Activated naive CD4-positive, alpha-beta T cell treated with anti-CD3 and anti-CD28 coated beads, Interleukin-2, amount 10 ng/mL, durations not matched to agents 5 hours and 36 hours (primary cell): ENCODE data around the gene ZFYVE9. TPM values are rescaled to one million over a fixed set of nuclear protein-coding genes. Genes with fewer than 3 reads are reported as not detected.

ENCODE experiments used
- total RNA-seq, 2 experiments: library from RNA; stranded (reverse); gene quantifications; one replicate each; pipeline ENCODE4 v1.2.3, GENCODE V29; 2021

The ZFYVE9 gene
- 1 to 10 TPM; 2.7 to 2.9 TPM for total RNA-seq

GRCh38 chr1:52141513-52142219, at the start of gene ZFYVE9:
ZFYVE9 (plus strand) TSS chr1:52142089; CDS start chr1:52233207, 91,118 bp downstream.

GRCh38 chr1:52365746-52366516, 224.0 kb downstream of the ZFYVE9 start, which contains the start of gene CC2D1B:
CC2D1B (minus strand) TSS chr1:52366205; CDS start chr1:52364620, 1,585 bp downstream.

Other genes starting within 250 kb of the ZFYVE9 start
- under 1 TPM; 0.07 to 0.08 TPM for gene RAB3B, start 151.4 kb upstream of the ZFYVE9 start, total RNA-seq
- 10 to 100 TPM; 11.6 to 12.4 TPM for gene KTI12, start 108.3 kb upstream of the ZFYVE9 start, total RNA-seq
- 10 to 100 TPM; 44.7 to 45.8 TPM for gene TXNDC12, start 86.9 kb upstream of the ZFYVE9 start, total RNA-seq
- gene BTF3L4, start 85.8 kb upstream of the ZFYVE9 start, total RNA-seq: 10 to 100 TPM; 37.3 to 37.5 TPM
- 10 to 100 TPM; 53.1 to 53.9 TPM for gene CC2D1B, start 224.1 kb downstream of the ZFYVE9 start, total RNA-seq